KMS-11 (cell line): ENCODE data around the gene GPR176.
"Not testable (repeated sequence)": the region's sequence is repeated elsewhere in the genome, so short reads cannot be mapped to it uniquely, and the experiment has no call there.

Experiments
- H2AFZ ChIP-seq: fragments of 200-600 bp; sonication (generic); 2 replicates; pipeline ENCODE4 v1.6.1; 2016; ENCODE audit warnings: antibody characterized with exemption, mixed run types, low read depth
- H3K27ac ChIP-seq: fragments of 200-600 bp; sonication (generic); 2 replicates; pipeline ENCODE4 v1.6.1; 2016; ENCODE audit warnings: mild to moderate bottlenecking, mixed run types
- H3K27me3 ChIP-seq: fragments of 200-600 bp; sonication (generic); 2 replicates; pipeline ENCODE4 v1.6.1; 2017; ENCODE audit warnings: mild to moderate bottlenecking, low read depth, mixed run types, moderate library complexity; ENCODE audit not compliant: insufficient read depth
- H3K36me3 ChIP-seq: fragments of 200-600 bp; sonication (generic); 2 replicates; pipeline ENCODE4 v1.6.1; 2017; ENCODE audit warnings: mild to moderate bottlenecking, mixed run types; ENCODE audit not compliant: insufficient read depth
- H3K4me1 ChIP-seq: fragments of 200-600 bp; sonication (generic); 2 replicates; pipeline ENCODE4 v1.6.1; 2016; ENCODE audit warnings: mild to moderate bottlenecking, low read depth, mixed run types; ENCODE audit not compliant: poor library complexity, severe bottlenecking
- H3K4me2 ChIP-seq: fragments of 200-600 bp; sonication (generic); 2 replicates; pipeline ENCODE4 v1.7.0; 2016; ENCODE audit warnings: mild to moderate bottlenecking, mixed run types
- H3K4me3 ChIP-seq: fragments of 200-600 bp; sonication (generic); IDR thresholded peaks from 2 replicates; pipeline ENCODE4 v1.6.1; 2017; ENCODE audit warnings: low read depth, low read length, mixed read lengths; ENCODE audit not compliant: insufficient read depth
- H3K79me2 ChIP-seq: fragments of 200-600 bp; sonication (generic); 2 replicates; pipeline ENCODE4 v1.6.1; 2016; ENCODE audit warnings: low read depth, mixed run types; ENCODE audit not compliant: insufficient read depth
- H3K9ac ChIP-seq: fragments of 200-600 bp; sonication (generic); 2 replicates; pipeline ENCODE4 v1.6.1; 2016; ENCODE audit warnings: mild to moderate bottlenecking, mixed run types
- H4K20me1 ChIP-seq: fragments of 200-600 bp; sonication (generic); 2 replicates; pipeline ENCODE4 v1.6.1; 2016; ENCODE audit warnings: mild to moderate bottlenecking, mixed run types; ENCODE audit not compliant: insufficient read depth
- TF ChIP-seq, protein P1 (sequence below): fragments of 200-600 bp; sonication (generic); conservative IDR thresholded peaks from 2 replicates; pipeline ENCODE4 v1.6.1; 2017; ENCODE audit warnings: low read depth, mild to moderate bottlenecking, antibody characterized with exemption, low read length, moderate library complexity, mixed read lengths

GPR176 gene

DNA sequence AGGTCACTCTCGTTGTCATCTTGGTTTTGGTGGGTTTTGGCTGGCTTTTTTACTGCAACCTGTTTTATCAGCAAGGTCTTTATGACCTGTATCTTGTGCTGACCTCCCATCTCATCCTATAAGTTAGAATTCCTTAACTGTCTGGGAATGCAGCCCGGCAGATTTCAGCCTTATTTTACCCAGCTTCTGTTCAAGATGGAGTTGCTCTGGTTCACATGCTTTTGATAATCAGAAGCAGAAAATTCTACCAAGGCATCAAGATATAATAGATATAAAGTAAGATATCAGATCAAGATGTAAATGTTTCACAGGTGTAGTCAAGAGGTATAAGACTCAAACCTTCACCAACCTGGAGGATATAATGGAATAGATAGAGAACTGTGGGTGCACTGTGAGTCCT lies 16.0 kb downstream of the GPR176 start:
- TF ChIP-seq, protein P1, sequence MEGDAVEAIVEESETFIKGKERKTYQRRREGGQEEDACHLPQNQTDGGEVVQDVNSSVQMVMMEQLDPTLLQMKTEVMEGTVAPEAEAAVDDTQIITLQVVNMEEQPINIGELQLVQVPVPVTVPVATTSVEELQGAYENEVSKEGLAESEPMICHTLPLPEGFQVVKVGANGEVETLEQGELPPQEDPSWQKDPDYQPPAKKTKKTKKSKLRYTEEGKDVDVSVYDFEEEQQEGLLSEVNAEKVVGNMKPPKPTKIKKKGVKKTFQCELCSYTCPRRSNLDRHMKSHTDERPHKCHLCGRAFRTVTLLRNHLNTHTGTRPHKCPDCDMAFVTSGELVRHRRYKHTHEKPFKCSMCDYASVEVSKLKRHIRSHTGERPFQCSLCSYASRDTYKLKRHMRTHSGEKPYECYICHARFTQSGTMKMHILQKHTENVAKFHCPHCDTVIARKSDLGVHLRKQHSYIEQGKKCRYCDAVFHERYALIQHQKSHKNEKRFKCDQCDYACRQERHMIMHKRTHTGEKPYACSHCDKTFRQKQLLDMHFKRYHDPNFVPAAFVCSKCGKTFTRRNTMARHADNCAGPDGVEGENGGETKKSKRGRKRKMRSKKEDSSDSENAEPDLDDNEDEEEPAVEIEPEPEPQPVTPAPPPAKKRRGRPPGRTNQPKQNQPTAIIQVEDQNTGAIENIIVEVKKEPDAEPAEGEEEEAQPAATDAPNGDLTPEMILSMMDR = no peak
- Histone ChIP-seq H4K20me1 (no peaks in the 10 kb centered on the region), H3K4me2 (no peak overlapping the region), H3K27ac (no peak overlapping the region), H3K36me3 (no peaks in the 10 kb centered on the region), H3K27me3 (no peaks in the 10 kb centered on the region), H2AFZ (no peak overlapping the region), H3K4me3 (no peak overlapping the region), H3K4me1 (no peaks in the 10 kb centered on the region), H3K79me2 (no peaks in the 10 kb centered on the region), H3K9ac (no peak overlapping the region)

DNA sequence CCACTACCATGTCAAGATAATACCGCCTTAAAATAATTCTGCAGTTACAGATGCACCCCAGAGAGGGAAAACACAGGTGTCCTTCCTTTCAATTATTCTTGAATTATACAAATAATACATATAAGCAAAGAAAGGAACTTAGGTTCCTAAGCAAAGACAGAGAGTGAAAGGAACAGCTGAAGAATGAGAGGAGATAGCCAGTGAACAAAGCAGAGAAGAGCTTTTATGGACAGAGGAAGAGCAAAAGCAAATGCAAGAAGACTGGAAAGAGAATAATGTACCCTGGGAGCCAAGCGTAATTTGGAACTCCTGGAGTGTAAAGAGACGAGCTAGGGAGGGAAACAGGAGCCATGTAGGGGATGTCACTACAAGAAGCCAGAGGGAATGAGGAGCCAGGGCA lies 21.7 kb downstream of the GPR176 start:
- Histone ChIP-seq H3K27ac (no peak overlapping the region), H3K27me3 (no peaks in the 10 kb centered on the region), H3K4me2 (no peak overlapping the region), H3K9ac (no peak overlapping the region), H4K20me1 (no peaks in the 10 kb centered on the region), H3K36me3 (no peaks in the 10 kb centered on the region), H3K4me3 (no peak overlapping the region), H3K79me2 (no peaks in the 10 kb centered on the region), H2AFZ (no peak overlapping the region), H3K4me1 (no peaks in the 10 kb centered on the region)
- TF ChIP-seq, protein P1 = no peak

DNA sequence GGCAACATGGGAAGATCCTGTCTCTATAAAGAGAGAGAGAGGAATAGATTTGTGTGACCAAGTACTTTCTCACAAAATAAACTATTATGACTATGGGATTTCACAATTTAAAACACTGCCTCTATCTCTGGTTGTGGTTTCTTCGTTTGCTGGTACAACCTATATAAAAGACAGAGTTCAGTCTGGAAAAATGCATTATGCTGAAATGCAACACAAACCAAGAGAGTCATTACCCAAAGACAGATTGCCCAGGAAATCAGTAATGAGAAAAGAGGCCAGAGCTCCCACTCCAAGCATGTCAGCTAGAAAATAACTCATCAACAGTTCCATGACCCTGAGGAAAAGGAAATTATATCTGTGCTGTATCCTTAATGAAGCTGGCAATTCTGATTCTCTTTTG lies 23.2 kb downstream of the GPR176 start:
- no peaks in the 10 kb centered on the region for H3K4me1 ChIP-seq
- no peak overlapping the region for H3K9ac ChIP-seq
- H3K4me2 ChIP-seq = no peak overlapping the region
- H3K4me3 ChIP-seq = no peak overlapping the region
- H3K79me2 ChIP-seq = no peaks in the 10 kb centered on the region
- H3K36me3 ChIP-seq = no peaks in the 10 kb centered on the region
- no peaks in the 10 kb centered on the region for H4K20me1 ChIP-seq
- no peaks in the 10 kb centered on the region for H3K27me3 ChIP-seq
- TF ChIP-seq, protein P1 = no peak
- H3K27ac ChIP-seq = no peak overlapping the region
- H2AFZ ChIP-seq = no peak overlapping the region

DNA sequence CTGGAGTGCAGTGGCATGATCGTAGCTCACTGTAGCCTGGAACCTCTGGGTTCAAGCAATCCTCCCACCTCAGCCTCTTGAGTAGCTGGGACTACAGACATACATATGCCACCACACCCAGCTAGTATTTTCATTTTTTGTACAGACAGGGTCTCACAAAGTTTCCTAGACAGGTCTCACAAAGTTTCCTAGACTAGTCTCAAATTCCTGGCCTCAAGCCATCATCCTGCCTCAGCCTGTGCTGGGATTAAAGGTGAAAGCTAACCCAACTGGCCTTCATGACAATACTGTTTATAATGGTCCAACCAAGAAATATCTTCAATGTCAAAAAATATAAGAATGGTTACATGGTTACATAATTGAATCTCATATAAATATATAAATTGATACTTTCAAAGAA lies 24.0 kb downstream of the GPR176 start:
- Histone ChIP-seq H3K27ac (no peak overlapping the region), H4K20me1 (no peaks in the 10 kb centered on the region), H2AFZ (no peak overlapping the region), H3K79me2 (no peaks in the 10 kb centered on the region), H3K4me3 (no peak overlapping the region), H3K9ac (no peak overlapping the region), H3K4me2 (no peak overlapping the region), H3K36me3 (no peaks in the 10 kb centered on the region), H3K27me3 (no peaks in the 10 kb centered on the region), H3K4me1 (no peaks in the 10 kb centered on the region)
- TF ChIP-seq, protein P1 = no peak

DNA sequence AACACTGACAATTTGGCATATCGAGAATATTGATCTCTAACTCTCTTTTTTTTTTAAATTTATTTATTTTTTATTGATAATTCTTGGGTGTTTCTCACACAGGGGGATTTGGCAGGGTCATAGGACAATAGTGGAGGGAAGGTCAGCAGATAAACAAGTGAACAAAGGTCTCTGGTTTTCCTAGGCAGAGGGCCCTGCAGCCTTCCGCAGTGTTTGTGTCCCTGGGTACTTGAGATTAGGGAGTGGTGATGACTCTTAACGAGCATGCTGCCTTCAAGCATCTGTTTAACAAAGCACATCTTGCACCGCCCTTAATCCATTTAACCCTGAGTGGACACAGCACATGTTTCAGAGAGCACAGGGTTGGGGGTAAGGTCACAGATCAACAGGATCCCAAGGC lies 27.0 kb downstream of the GPR176 start:
- H3K36me3 ChIP-seq, H3K4me3 ChIP-seq, H3K27me3 ChIP-seq, H3K4me2 ChIP-seq, H2AFZ ChIP-seq, H3K9ac ChIP-seq, H3K4me1 ChIP-seq, H3K79me2 ChIP-seq, H4K20me1 ChIP-seq, H3K27ac ChIP-seq: not testable (repeated sequence)
